Measurements from ENCODE around the gene LOXHD1. TPM values are rescaled to one million over a fixed set of nuclear protein-coding genes. Genes with fewer than 3 reads are reported as not detected.

LOXHD1 gene
- total RNA-seq, 1 donor from 2014 or later: 0.23 TPM

DNA sequence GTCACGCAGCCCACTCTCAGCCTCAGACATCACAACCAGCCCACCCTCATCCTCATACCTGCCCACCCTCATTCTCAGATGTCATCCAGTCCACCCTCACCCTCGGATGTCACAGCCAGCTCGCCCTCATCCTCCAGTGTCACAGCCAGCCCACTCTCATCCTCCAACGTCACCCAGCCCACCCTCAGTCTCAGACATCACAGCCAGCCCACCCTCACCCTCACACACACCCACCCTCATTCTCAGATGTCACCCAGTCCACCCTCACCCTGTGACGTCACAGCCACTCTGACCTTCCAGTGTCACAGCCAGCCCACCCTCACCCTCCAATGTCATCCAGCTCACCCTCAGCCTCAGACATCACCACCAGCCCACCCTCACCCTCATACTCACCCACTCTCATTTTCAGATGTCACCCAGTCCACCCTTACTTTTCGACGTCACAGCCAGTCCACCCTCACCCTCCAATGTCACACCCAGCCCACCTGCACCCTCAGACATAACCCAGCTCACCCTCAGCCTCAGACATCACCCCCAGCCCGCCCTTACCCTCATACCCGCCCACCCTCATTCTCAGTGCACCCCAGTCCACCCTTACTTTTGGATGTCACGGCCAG lies 100.3 kb downstream of the LOXHD1 start:
- H3K27me3 Mint-ChIP-seq (ENCODE audit: unreplicated experiment): peaks cover 4% of the 10 kb centered on the region
- TF ChIP-seq, protein P1, sequence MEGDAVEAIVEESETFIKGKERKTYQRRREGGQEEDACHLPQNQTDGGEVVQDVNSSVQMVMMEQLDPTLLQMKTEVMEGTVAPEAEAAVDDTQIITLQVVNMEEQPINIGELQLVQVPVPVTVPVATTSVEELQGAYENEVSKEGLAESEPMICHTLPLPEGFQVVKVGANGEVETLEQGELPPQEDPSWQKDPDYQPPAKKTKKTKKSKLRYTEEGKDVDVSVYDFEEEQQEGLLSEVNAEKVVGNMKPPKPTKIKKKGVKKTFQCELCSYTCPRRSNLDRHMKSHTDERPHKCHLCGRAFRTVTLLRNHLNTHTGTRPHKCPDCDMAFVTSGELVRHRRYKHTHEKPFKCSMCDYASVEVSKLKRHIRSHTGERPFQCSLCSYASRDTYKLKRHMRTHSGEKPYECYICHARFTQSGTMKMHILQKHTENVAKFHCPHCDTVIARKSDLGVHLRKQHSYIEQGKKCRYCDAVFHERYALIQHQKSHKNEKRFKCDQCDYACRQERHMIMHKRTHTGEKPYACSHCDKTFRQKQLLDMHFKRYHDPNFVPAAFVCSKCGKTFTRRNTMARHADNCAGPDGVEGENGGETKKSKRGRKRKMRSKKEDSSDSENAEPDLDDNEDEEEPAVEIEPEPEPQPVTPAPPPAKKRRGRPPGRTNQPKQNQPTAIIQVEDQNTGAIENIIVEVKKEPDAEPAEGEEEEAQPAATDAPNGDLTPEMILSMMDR (IDR thresholded peaks at IDR 0.05; ENCODE audit: unreplicated experiment): no peak
- no peak overlapping the region for H3K4me3 Mint-ChIP-seq (ENCODE audit: unreplicated experiment)
- H3K4me1 Mint-ChIP-seq (ENCODE audit: unreplicated experiment): no peaks in the 10 kb centered on the region
- no peak for DNase-seq (ENCODE audit: low spot score)
- no peaks in the 10 kb centered on the region for H3K9me3 Mint-ChIP-seq (ENCODE audit: unreplicated experiment)
- H3K27ac Mint-ChIP-seq (ENCODE audit: unreplicated experiment): no peak overlapping the region
- peaks cover 4% of the 10 kb centered on the region for H3K36me3 Mint-ChIP-seq (ENCODE audit: low read depth, unreplicated experiment)

DNA sequence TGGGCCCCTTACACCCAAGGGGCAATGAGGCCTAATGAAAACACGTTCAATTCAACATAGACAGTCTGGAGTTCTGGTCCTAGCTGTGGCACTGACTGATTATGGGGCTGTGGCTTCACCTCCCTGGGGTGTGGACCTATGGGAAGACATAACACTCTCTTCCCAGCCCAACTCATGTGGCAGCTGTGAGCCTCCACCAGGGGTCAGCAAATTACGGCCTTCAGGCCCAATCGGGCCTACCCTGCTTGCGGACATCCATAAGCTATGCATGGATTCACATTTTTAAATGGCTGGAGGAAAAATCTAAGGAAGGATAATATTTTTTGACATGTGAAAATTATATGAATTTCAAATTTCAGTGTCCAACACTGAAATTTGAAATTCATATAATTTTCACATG lies 101.3 kb downstream of the LOXHD1 start:
- Mint-ChIP-seq H3K27me3 (ENCODE audit: unreplicated experiment) (peaks cover 2% of the 10 kb centered on the region), H3K27ac (ENCODE audit: unreplicated experiment) (no peak overlapping the region), H3K36me3 (ENCODE audit: low read depth, unreplicated experiment) (peaks cover 2% of the 10 kb centered on the region), H3K4me3 (ENCODE audit: unreplicated experiment) (no peak overlapping the region), H3K4me1 (ENCODE audit: unreplicated experiment) (no peaks in the 10 kb centered on the region), H3K9me3 (ENCODE audit: unreplicated experiment) (no peaks in the 10 kb centered on the region)
- TF ChIP-seq, protein P1 (IDR thresholded peaks at IDR 0.05; ENCODE audit: unreplicated experiment): peak; percentile 72
- DNase-seq (ENCODE audit: low spot score): peak; percentile 71

DNA sequence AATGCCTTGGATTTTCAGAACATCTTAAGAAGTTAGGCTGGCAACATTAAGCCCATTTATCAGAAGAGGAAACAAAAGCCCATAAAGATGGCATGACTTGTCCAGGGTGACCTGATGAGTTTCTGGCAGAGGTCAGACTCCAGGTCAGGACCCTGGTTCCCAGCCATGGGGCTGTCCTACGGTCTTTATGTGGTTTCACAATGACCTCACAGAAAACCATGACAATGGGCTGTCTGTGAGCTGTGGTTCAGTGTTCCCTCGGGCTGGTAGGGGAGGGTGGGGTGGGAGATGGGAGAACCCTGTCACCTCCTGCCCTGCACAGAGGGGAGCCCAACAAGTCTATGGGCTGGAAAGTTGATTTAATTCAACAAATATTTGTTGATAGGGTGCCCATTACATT lies 101.8 kb downstream of the LOXHD1 start:
- DNase-seq (ENCODE audit: low spot score): no peak
- Mint-ChIP-seq H3K4me3 (ENCODE audit: unreplicated experiment) (no peak overlapping the region), H3K36me3 (ENCODE audit: low read depth, unreplicated experiment) (no peaks in the 10 kb centered on the region), H3K27me3 (ENCODE audit: unreplicated experiment) (peaks cover 2% of the 10 kb centered on the region), H3K9me3 (ENCODE audit: unreplicated experiment) (no peaks in the 10 kb centered on the region), H3K27ac (ENCODE audit: unreplicated experiment) (no peak overlapping the region), H3K4me1 (ENCODE audit: unreplicated experiment) (no peaks in the 10 kb centered on the region)
- TF ChIP-seq, protein P1 (IDR thresholded peaks at IDR 0.05; ENCODE audit: unreplicated experiment): no peak

DNA sequence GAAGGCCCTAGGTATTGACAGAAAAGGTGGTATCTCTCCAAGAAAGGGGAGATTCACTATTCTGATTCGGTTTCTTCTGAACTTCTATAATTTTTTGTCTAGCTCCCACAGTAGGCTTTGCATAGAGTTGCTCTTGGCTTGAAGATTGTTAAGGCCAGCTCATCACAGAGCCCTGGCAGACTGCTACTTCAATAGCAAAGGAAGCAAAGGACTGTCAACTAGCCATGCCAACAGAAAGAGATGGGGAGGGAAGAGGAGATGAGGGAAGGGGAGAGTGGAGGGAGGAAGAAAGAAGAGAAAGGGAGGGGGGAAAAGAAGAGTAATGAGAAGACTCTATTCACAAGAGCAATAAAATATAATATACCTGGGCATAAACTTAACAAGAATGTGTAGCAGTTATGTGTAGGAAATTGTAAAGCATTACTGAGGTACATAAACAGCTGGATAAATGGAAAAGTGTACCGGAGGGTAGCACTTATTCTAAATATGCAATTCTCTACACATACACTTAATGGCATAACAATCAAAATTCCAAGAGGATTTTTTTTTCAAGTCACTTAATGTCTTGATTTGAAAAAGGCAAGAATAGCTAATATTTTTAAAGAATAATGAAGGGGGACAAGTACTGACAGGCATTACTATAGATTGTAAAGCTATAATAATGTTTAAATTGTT lies 102.5 kb downstream of the LOXHD1 start:
- Mint-ChIP-seq H3K36me3 (ENCODE audit: low read depth, unreplicated experiment) (no peaks in the 10 kb centered on the region), H3K27ac (ENCODE audit: unreplicated experiment) (no peak overlapping the region), H3K4me3 (ENCODE audit: unreplicated experiment) (no peak overlapping the region), H3K9me3 (ENCODE audit: unreplicated experiment) (no peaks in the 10 kb centered on the region), H3K27me3 (ENCODE audit: unreplicated experiment) (peaks cover 2% of the 10 kb centered on the region), H3K4me1 (ENCODE audit: unreplicated experiment) (no peaks in the 10 kb centered on the region)
- no peak for DNase-seq (ENCODE audit: low spot score)
- TF ChIP-seq, protein P1 (IDR thresholded peaks at IDR 0.05; ENCODE audit: unreplicated experiment): no peak

DNA sequence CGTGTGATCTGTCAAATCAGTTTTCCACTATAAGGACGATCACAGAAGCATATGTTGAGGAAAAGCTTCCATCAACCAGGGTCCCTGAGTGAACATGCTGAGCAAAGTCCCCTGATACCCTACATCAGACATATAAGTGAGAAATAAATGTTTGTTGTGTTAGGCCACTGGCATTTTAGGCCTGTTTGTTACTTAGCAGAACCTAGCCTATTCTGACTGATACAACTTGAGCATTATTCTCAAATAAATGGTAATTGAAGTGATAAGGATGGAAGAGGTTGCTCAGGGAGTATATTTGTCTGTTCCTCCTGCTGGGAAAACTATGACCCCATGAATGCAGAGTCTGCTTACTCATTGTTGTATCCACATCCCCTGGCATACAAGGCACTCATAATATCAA lies 106.4 kb downstream of the LOXHD1 start:
- no peak overlapping the region for H3K27ac Mint-ChIP-seq (ENCODE audit: unreplicated experiment)
- H3K9me3 Mint-ChIP-seq (ENCODE audit: unreplicated experiment): peaks cover 5% of the 10 kb centered on the region
- peaks cover 4% of the 10 kb centered on the region for H3K36me3 Mint-ChIP-seq (ENCODE audit: low read depth, unreplicated experiment)
- no peak overlapping the region for H3K4me3 Mint-ChIP-seq (ENCODE audit: unreplicated experiment)
- H3K4me1 Mint-ChIP-seq (ENCODE audit: unreplicated experiment): no peaks in the 10 kb centered on the region
- H3K27me3 Mint-ChIP-seq (ENCODE audit: unreplicated experiment): peaks cover 2% of the 10 kb centered on the region
- DNase-seq (ENCODE audit: low spot score): no peak
- TF ChIP-seq, protein P1 (IDR thresholded peaks at IDR 0.05; ENCODE audit: unreplicated experiment): no peak
